ENCODE data around the gene CEACAM7.
"Not testable (repeated sequence)": the region's sequence is repeated elsewhere in the genome, so short reads cannot be mapped to it uniquely, and the experiment has no call there.

Gene CEACAM7

DNA sequence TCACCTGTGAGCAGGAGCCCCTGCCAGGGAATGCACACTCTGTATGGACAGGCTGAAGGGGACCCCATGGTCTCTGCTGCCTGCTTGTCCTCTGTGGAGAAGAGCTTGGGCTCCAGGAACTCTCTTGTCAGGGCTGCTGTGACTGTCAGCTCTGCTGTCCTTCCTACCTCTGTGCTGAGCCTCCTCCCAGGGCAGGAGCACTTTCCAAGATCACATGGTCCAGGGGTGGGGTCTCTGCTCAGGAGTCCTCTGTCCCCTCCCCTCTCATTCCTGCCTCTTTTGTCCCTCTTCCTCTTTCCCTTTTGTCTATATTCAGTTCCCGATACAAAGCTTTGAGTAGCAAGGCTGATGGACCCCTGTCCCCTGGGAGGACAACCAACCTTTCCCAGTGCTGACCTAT is at the start of gene CEACAM7:
TSS of gene CEACAM7 (minus strand) at position 173 of the 400 bp plus-strand sequence. CDS start at position 68, 105 bp downstream.
- no peak for TF ChIP-seq JUND (IDR thresholded peaks at IDR 0.05; ENCODE audit: low read depth)
- in situ Hi-C loops (cut with HindIII; ENCODE audit: low pct_unique_long_range_greater_than_20kb, low sequenced_read_pairs) = no loop called here
- no peak for DNase-seq (ENCODE audit: low read depth in 1 of 2, low spot score in 1 of 2)

DNA sequence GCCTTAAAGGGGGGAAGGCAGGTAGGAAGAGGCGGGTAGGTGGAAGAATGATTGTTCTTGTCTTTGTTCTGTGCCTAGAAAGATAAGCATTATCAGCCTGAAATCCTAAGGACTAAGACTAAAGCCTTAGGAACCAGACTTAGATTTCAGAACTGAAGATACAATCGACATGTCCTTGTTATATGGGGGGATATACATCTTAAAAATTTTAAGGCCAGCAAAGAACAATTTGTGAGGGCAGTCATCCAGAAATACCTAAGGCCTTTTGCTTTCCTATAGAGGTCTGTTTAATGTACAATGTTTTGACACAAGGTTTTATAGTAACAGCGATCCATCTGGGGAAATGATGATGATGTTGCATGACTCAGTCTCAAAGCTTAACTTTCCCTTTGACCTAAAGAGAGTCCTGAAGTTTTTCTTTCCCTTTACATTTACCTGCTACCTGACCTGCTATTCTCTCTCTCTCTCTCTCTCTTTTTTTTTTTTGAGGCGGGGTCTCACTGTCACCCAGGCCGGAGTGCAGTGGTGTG is 47.1 kb upstream of the CEACAM7 start:
- no peak for TF ChIP-seq JUND (IDR thresholded peaks at IDR 0.05; ENCODE audit: low read depth)
- in situ Hi-C loops (cut with HindIII; ENCODE audit: low pct_unique_long_range_greater_than_20kb, low sequenced_read_pairs) = no loop called here
- DNase-seq (ENCODE audit: low read depth in 1 of 2, low spot score in 1 of 2) = no peak

DNA sequence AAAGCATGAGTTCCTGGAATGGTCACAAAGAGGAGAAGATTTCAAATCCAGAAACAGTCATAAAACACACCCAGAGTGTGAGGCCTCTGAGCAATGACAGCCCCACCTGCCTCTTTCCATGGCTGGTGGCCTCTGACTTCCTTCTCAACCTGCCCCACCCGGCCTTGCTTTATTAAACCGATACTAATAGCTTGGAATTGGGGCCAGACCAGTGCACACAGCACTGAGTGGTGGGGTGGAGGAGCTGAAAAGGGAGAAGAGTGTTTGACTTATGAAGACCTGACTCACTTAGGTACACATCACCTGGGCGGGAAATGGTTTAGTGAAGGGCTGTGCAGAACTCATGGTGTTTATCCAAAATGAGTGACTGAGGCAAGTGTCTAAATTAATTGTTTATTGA is 46.5 kb upstream of the CEACAM7 start:
- in situ Hi-C loops (cut with HindIII; ENCODE audit: low pct_unique_long_range_greater_than_20kb, low sequenced_read_pairs) = no loop called here
- no peak for DNase-seq (ENCODE audit: low read depth in 1 of 2, low spot score in 1 of 2)

DNA sequence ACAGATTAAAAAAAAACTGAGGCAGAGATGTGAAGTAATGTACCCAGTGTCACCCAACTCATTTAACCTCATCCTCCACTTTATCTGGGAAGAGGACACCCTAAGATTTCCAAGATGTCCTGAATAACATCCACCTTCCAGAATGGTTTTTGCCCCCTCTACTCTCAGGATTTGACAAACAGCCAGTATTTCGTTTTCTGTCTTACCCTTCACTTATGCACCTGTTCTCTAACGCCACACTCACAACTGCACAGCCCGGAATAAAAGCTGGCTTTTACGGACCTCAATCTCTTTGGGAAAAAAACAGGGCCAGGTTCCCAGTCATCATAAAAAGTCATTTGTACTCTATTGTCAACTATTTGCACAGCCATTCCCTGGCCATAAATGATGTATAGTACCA is 46.1 kb upstream of the CEACAM7 start:
- in situ Hi-C loops (cut with HindIII; ENCODE audit: low pct_unique_long_range_greater_than_20kb, low sequenced_read_pairs) = no loop called here
- no peak for TF ChIP-seq JUND (IDR thresholded peaks at IDR 0.05; ENCODE audit: low read depth)
- no peak for DNase-seq (ENCODE audit: low read depth in 1 of 2, low spot score in 1 of 2)

More for the DNA sequence above, 46.5 kb upstream of the CEACAM7 start:
- TF ChIP-seq JUND (IDR thresholded peaks at IDR 0.05; ENCODE audit: low read depth) = no peak

DNA sequence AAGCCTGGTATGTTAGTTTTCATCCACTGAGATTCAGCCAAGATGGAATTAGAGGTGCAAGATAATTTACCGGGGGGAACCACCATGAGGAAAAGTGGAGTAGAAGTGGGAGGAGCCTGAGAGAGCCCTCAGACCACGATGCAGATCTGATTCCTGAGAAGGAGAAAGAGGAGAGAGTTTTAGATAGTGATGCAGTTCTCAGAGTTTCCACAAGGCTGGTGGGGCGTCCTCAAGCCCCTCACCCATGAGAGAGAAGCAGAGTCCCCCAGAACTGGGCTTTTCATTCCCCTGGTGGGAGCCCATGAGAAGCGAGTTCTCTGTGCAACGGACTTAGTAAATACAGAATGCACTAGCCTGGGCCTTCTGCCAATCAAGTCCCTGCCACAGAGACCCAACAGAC is 38.4 kb upstream of the CEACAM7 start:
- in situ Hi-C loops (cut with HindIII; ENCODE audit: low pct_unique_long_range_greater_than_20kb, low sequenced_read_pairs) = no loop called here
- no peak for DNase-seq (ENCODE audit: low read depth in 1 of 2, low spot score in 1 of 2)

DNA sequence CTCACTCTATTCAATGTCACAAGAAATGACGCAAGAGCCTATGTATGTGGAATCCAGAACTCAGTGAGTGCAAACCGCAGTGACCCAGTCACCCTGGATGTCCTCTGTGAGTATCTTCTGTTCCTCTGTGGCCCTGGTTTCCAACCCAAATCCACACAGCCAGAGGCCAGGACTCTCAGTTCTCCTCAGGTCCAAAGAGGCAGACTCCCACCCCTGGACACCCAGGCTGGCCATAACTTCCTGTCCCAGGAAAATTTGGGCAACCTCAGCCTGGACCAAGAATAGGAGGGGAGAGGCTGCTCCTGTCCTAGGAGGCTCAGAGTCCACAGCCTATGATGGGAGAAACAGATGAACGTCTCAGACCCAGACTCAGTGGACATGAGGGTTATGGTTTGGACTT is 32.0 kb upstream of the CEACAM7 start:
- no peak for DNase-seq (ENCODE audit: low read depth in 1 of 2, low spot score in 1 of 2)
- in situ Hi-C loops (cut with HindIII; ENCODE audit: low pct_unique_long_range_greater_than_20kb, low sequenced_read_pairs) = no loop called here
- no peak for TF ChIP-seq JUND (IDR thresholded peaks at IDR 0.05; ENCODE audit: low read depth)

More for the DNA sequence above, 38.4 kb upstream of the CEACAM7 start:
- no peak for TF ChIP-seq JUND (IDR thresholded peaks at IDR 0.05; ENCODE audit: low read depth)

DNA sequence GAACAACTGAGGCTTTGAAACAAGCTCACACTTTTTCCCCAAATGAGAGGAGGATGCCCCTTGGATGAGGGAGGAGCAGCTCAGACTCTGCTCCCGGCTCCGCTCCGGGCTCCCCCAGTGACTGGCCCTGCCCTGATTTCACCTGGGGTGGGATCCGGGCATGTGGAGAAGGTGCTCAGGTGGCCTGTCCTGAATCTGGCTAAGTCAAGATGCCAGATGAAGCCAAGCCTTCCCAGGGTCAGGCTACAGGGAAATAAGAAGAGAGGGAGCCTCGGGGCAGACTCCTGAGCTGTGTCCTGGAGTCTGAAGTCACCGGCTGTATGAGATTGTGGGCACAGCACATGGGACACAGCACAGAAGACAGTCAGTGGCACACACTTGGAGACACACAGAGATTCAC is 30.7 kb upstream of the CEACAM7 start:
- TF ChIP-seq JUND (IDR thresholded peaks at IDR 0.05; ENCODE audit: low read depth) = no peak
- in situ Hi-C loops (cut with HindIII; ENCODE audit: low pct_unique_long_range_greater_than_20kb, low sequenced_read_pairs) = no loop called here
- DNase-seq (ENCODE audit: low read depth in 1 of 2, low spot score in 1 of 2) = no peak

DNA sequence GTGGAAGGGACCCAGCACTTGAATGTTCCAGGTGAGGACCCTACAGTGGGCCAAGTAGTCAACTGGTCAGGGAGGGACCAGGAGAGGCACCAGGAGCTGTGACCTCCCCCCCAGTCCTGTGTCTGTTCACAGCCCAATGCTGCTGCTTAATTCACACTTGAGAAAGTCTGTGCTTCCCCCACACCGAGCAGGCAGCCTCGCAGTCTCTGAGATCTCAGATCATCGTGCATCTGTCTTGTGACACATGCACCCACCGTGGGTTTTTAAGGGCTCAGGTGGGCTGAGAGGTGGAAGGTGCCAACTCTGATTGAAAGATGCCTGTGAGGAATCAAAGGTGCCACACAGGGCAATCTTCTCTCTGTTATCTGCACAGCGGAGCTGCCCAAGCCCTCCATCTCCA is 26.5 kb upstream of the CEACAM7 start:
- no peak for DNase-seq (ENCODE audit: low read depth in 1 of 2, low spot score in 1 of 2)
- no peak for TF ChIP-seq JUND (IDR thresholded peaks at IDR 0.05; ENCODE audit: low read depth)
- in situ Hi-C loops (cut with HindIII; ENCODE audit: low pct_unique_long_range_greater_than_20kb, low sequenced_read_pairs) = no loop called here

DNA sequence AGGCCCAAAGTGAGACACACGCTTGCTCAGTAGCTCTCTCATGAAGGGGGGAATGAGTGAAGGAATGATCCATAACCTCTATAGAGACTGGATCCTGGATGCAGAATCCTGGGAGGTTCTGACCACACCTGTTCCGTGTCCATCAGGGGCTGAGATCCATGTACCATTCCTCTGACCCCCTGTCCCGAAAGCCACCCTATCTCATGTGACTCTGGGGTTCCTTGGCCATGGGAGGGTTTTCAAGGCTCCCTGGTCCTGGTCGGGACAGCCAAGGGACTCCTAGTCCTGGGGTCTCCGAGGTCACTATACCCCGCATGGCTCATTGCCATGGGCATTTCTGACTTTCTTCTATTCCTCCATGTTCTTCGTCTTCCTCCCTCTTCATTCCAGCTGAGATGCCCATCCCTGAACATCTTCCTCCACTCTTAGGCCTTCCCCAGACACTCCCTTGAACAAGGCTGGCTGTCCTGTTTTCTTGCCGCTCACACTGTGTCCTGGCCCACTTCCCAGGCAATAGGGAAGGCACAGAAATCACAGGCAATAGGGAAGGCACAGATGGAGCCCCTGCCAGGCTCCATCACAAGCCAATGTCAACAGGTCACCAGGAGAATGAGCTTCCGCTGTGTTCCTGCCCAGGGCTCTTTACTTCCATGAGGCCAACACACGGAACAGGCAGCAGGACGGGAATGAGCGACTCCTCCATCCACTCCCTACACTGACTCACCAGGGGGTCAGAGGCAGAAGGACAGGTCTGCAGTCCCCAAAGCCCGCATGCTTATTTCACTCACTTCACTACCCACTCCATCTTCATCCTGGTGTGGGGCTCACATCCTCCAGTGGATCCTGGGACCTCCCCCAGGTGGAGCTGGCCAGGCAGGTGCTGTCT is 23.5 kb upstream of the CEACAM7 start:
- in situ Hi-C loops (cut with HindIII; ENCODE audit: low pct_unique_long_range_greater_than_20kb, low sequenced_read_pairs) = no loop called here
- TF ChIP-seq JUND (IDR thresholded peaks at IDR 0.05; ENCODE audit: low read depth) = no peak

DNA sequence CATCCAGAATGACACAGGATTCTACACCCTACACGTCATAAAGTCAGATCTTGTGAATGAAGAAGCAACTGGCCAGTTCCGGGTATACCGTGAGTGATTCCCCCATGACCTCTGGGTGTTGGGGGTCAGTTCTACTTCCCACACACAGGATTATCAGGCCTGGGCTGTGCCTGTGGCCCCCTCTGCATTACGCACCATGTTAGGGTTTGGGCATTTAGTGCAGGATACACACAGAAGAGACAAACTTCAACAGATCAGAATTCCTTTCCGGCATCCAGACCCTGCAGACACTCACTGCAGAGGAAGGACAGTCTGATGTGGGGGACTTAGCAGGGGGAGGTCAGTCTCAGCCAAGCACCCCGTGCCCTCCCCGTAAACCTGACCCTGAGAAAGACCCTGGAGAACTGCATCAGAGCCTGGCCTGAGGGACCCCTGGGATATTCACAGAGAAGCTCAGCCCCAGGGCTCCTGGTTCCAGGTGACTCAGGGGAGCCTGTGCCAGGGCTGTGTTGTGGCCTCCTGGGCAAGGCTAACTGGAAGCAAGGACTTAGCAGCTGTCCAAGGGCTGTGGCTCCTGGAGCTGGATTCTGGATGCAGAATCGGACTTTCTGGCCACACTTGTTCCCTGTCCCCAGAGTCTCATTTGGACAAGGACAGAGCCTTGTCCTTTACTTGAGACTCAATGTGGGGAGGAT is 22.0 kb upstream of the CEACAM7 start:
- no peak for DNase-seq (ENCODE audit: low read depth in 1 of 2, low spot score in 1 of 2)
- in situ Hi-C loops (cut with HindIII; ENCODE audit: low pct_unique_long_range_greater_than_20kb, low sequenced_read_pairs) = no loop called here
- TF ChIP-seq JUND (IDR thresholded peaks at IDR 0.05; ENCODE audit: low read depth) = no peak

More for the DNA sequence above, 23.5 kb upstream of the CEACAM7 start:
- DNase-seq (ENCODE audit: low read depth in 1 of 2, low spot score in 1 of 2) = no peak

DNA sequence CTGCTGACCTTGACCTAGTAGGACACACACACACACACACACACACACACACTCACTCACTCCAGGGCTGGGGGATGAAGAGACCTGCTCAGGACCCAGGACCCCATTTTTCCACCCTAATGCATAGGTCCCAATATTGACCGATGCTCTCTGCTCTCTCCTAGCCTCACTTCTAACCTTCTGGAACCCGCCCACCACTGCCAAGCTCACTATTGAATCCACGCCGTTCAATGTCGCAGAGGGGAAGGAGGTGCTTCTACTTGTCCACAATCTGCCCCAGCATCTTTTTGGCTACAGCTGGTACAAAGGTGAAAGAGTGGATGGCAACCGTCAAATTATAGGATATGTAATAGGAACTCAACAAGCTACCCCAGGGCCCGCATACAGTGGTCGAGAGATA is 21.4 kb upstream of the CEACAM7 start:
- in situ Hi-C loops (cut with HindIII; ENCODE audit: low pct_unique_long_range_greater_than_20kb, low sequenced_read_pairs) = not testable (repeated sequence)

DNA sequence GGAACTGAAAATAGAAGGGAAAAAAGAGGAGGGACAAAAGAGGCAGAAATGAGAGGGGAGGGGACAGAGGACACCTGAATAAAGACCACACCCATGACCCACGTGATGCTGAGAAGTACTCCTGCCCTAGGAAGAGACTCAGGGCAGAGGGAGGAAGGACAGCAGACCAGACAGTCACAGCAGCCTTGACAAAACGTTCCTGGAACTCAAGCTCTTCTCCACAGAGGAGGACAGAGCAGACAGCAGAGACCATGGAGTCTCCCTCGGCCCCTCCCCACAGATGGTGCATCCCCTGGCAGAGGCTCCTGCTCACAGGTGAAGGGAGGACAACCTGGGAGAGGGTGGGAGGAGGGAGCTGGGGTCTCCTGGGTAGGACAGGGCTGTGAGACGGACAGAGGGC is 20.4 kb upstream of the CEACAM7 start, which contains the start of gene CEACAM5:
TSS of gene CEACAM5 (plus strand) at position 146 of the 400 bp plus-strand sequence. CDS start at position 252, 106 bp downstream.
- no peak for TF ChIP-seq JUND (IDR thresholded peaks at IDR 0.05; ENCODE audit: low read depth)
- in situ Hi-C loops (cut with HindIII; ENCODE audit: low pct_unique_long_range_greater_than_20kb, low sequenced_read_pairs) = no loop called here
- DNase-seq (ENCODE audit: low read depth in 1 of 2, low spot score in 1 of 2) = peak in 1 of 2 experiments; percentile 22

More for the DNA sequence above, 21.4 kb upstream of the CEACAM7 start:
- DNase-seq (ENCODE audit: low read depth in 1 of 2, low spot score in 1 of 2) = not testable (repeated sequence)
